B cell (primary cell): ENCODE results near the gene ARHGEF37. TPM values are rescaled to one million over a fixed set of nuclear protein-coding genes. Genes with fewer than 3 reads are reported as not detected.
A peak's percentile ranks its signal among the peaks of the same experiment; 100 is the strongest.

ENCODE experiments used
- ATAC-seq: fragments of 200-7000 bp; cut with Tn5 transposase; one replicate; pipeline ENCODE4 v1.10.0; 2021; ENCODE audit warnings: low read depth, mild to moderate bottlenecking, moderate number of reproducible peaks, moderate library complexity
- CTCF ChIA-PET: fragments of 350-600 bp; sonication (Branson Sonifier 250); formaldehyde crosslinking; loops from one replicate; lab custom pipeline; 2021; ENCODE audit warnings: antibody characterized with exemption, inconsistent platforms; lab: Charles Lee
- POLR2A ChIA-PET: fragments of 350-600 bp; sonication (Branson Sonifier 250); formaldehyde crosslinking; loops from one replicate; lab custom pipeline; 2021; ENCODE audit warnings: antibody characterized with exemption; lab: Charles Lee
- DNase-seq: peaks from one replicate; pipeline ENCODE4 v3.0.0; 2013
- H2AFZ ChIP-seq: 2 replicates; pipeline ENCODE4 v1.6.1; 2012; ENCODE audit warnings: mild to moderate bottlenecking, low read depth, low read length; ENCODE audit not compliant: insufficient read depth, poor library complexity, severe bottlenecking
- H3K27ac ChIP-seq, 2 donors: 1 replicate in 1 of 2; 2 replicates in 1 of 2; pipeline ENCODE4 v1.5.1; 2012 to 2013; ENCODE audit warnings: low read length in 2 of 2, mild to moderate bottlenecking in 2 of 2, moderate library complexity in 1 of 2
- H3K27me3 ChIP-seq, 4 experiments: fragments of 200-600 bp in 1 of 4; sonication (generic) in 1 of 4; replicated peaks in 1 of 4; 1 replicate in 2 of 4; 2 replicates in 2 of 4; pipeline versions ENCODE4 v1.6.1 to v1.7.0; 2013 to 2016; ENCODE audit warnings: low read length in 3 of 4, mild to moderate bottlenecking in 2 of 4, mixed read lengths in 1 of 4, moderate library complexity in 1 of 4; ENCODE audit not compliant: insufficient read depth in 4 of 4, control insufficient read depth in 3 of 4; ENCODE audit errors: control extremely low read depth in 1 of 4
- H3K36me3 ChIP-seq, 2 experiments: replicated peaks in 1 of 2; 1 replicate in 1 of 2; 2 replicates in 1 of 2; pipeline versions ENCODE4 v1.6.1 to v1.7.1; 2013; ENCODE audit warnings: low read length in 1 of 2; ENCODE audit not compliant: insufficient read depth in 2 of 2, control insufficient read depth in 1 of 2; ENCODE audit errors: control extremely low read depth in 1 of 2, extremely low read depth in 1 of 2
- H3K4me1 ChIP-seq, 2 donors: fragments of 200-600 bp in 1 of 2; sonication (generic) in 1 of 2; 1 replicate in 1 of 2; 2 replicates in 1 of 2; pipeline versions ENCODE4 v1.5.1 to v1.6.1; 2013 to 2017; ENCODE audit warnings: low read length in 2 of 2; ENCODE audit not compliant: control insufficient read depth in 2 of 2, insufficient read depth in 2 of 2
- H3K4me2 ChIP-seq: replicated peaks from 2 replicates; pipeline ENCODE3; 2012; ENCODE audit warnings: mild to moderate bottlenecking, low read depth, low read length; ENCODE audit not compliant: poor library complexity, severe bottlenecking
- H3K4me3 ChIP-seq, 5 experiments: fragments of 200-600 bp in 1 of 5; sonication (generic) in 1 of 5; 1 replicate in 3 of 5; 2 replicates in 2 of 5; pipeline versions ENCODE4 v1.5.1 to v1.7.0; 2011 to 2016; ENCODE audit warnings: low read length in 4 of 5, mild to moderate bottlenecking in 4 of 5, low read depth in 2 of 5, control low read depth in 1 of 5, moderate library complexity in 1 of 5; ENCODE audit not compliant: insufficient read depth in 1 of 5; ENCODE audit errors: control extremely low read depth in 1 of 5, extremely low read depth in 1 of 5
- H3K79me2 ChIP-seq: fragments of 200-600 bp; sonication (generic); one replicate; pipeline ENCODE4 v1.6.0; 2016; ENCODE audit warnings: low read length; ENCODE audit not compliant: control insufficient read depth, insufficient read depth
- H3K9ac ChIP-seq: fragments of 200-600 bp; sonication (generic); 2 replicates; pipeline ENCODE4 v1.6.1; 2017; ENCODE audit warnings: mild to moderate bottlenecking, low read length, moderate library complexity
- H3K9me3 ChIP-seq, 3 donors: one replicate each; pipeline versions ENCODE4 v1.6.1 to v1.7.1; 2013; ENCODE audit warnings: low read length in 2 of 3; ENCODE audit not compliant: control insufficient read depth in 2 of 3, insufficient read depth in 1 of 3; ENCODE audit errors: control extremely low read depth in 1 of 3
- H4K20me1 ChIP-seq: 2 replicates; pipeline ENCODE4 v1.6.0; 2012; ENCODE audit warnings: mild to moderate bottlenecking, low read length; ENCODE audit not compliant: insufficient read depth, control insufficient read depth, poor library complexity, severe bottlenecking
- H3K27ac Mint-ChIP-seq: one replicate; pipeline ENCODE4 v1.8.0; 2021; ENCODE audit warnings: mixed read lengths
- H3K27me3 Mint-ChIP-seq: one replicate; pipeline ENCODE4 v1.8.0; 2021; ENCODE audit warnings: mixed read lengths
- H3K4me1 Mint-ChIP-seq: one replicate; pipeline ENCODE4 v1.8.0; 2021; ENCODE audit warnings: mixed read lengths
- H3K4me3 Mint-ChIP-seq: one replicate; pipeline ENCODE4 v1.8.0; 2021; ENCODE audit warnings: mixed read lengths
- H3K9me3 Mint-ChIP-seq: one replicate; pipeline ENCODE4 v1.8.0; 2022; ENCODE audit warnings: mixed read lengths; ENCODE audit not compliant: insufficient read depth
- EZH2 ChIP-seq: IDR thresholded peaks from 2 replicates; pipeline ENCODE4 v1.6.1; 2012; ENCODE audit warnings: borderline replicate concordance, low read depth, mild to moderate bottlenecking, moderate library complexity, low read length; ENCODE audit not compliant: insufficient read depth, poor library complexity, severe bottlenecking
- WGBS: methylation state at CpG from one replicate; pipeline ENCODE4 v1.1.5; 2013; ENCODE audit warnings: missing lambda C conversion rate; ENCODE audit not compliant: insufficient coverage; 5-methylcytosine and 5-hydroxymethylcytosine counted together
- intact Hi-C: fragments of 100-400 bp; cut with micrococcal nuclease; formaldehyde crosslinking; loops from one replicate; pipeline ENCODE4 v1.10.0; 2022
- polyA plus RNA-seq: library from polyadenylated mRNA; depleted of rRNA; stranded (reverse); fragments of >200 nt; gene quantifications from 2 replicates; pipeline ENCODE4 v1.2.3, GENCODE V29; 2012
- total RNA-seq, 2 donors: library from RNA; stranded (reverse); fragments of 120-200 nt in 1 of 2; gene quantifications; 1 replicate in 1 of 2; 2 replicates in 1 of 2; pipeline versions ENCODE4 v1.2.3 to v1.2.4, GENCODE V29; 2013 to 2022
- TF ChIP-seq, protein P1 (sequence below): fragments of 200-600 bp; IDR thresholded peaks from one replicate; pipeline ENCODE4 v1.8.0; 2022; ENCODE audit warnings: antibody characterized with exemption, mild to moderate bottlenecking

ARHGEF37 gene
- total and polyA plus RNA-seq, 2 donors (not counting 1 experiment from before 2014, with no cell fraction given) = 0.06 to 1.7 TPM

DNA sequence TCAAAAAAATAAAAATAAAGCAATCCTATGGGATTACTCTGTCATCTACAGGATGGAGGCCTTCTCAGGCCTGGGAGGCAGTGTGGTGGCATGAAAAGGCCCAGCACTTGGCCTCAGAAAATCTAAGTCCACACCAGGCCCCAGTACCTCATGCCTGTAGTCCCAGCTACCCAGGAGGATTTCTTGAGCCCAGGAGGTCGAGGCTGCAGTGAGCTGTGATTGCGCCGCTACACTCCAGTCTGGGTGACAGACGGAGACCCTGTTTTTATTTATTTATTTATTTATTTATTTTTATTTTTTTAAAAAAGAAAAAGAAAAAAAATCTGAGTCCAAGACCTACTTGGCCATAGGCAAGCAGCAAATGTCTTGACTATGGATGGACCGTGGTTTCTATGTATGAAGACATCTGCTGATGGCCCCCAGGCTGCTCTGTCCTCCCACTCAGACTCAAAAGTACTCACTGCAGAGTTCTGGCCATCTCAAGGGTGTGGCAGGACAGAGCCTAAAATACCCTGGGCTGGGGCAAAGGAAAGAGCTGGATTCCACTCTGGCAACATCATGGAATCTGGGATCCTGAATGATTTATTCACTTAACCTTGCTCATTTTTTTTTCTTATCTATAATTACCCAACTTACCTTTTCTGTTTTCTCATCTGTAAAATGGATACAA is 55.0 kb downstream of the ARHGEF37 start:
- CTCF ChIA-PET = interaction anchor here (0.6 to 13.2 kb wide), 30 partner anchors 8 to 584 kb away, joined by 3 to 389 read pairs (median 4); partner anchors contain the start of genes HMGXB3 and TIGD6
- no peak overlapping the region for H3K9ac ChIP-seq
- no peak for DNase-seq
- intact Hi-C loops = loop anchor here (1.0 kb wide), 2 partner anchors 31 to 354 kb away; no protein-coding TSS in a partner anchor
- POLR2A ChIA-PET = interaction anchor here (1.3 kb wide), 1 partner anchor 192 kb away, joined by 3 read pairs; no protein-coding TSS in a partner anchor
- H3K4me3 Mint-ChIP-seq = no peak overlapping the region
- H3K36me3 ChIP-seq = no peaks in the 10 kb centered on the region
- H3K9me3 Mint-ChIP-seq = no peaks in the 10 kb centered on the region
- no peaks in the 10 kb centered on the region for H3K27me3 ChIP-seq
- ATAC-seq = no peak
- no peak overlapping the region for H3K4me3 ChIP-seq
- H3K4me2 ChIP-seq = no peak overlapping the region
- H4K20me1 ChIP-seq = no peaks in the 10 kb centered on the region
- TF ChIP-seq EZH2 = no peak
- TF ChIP-seq, protein P1, sequence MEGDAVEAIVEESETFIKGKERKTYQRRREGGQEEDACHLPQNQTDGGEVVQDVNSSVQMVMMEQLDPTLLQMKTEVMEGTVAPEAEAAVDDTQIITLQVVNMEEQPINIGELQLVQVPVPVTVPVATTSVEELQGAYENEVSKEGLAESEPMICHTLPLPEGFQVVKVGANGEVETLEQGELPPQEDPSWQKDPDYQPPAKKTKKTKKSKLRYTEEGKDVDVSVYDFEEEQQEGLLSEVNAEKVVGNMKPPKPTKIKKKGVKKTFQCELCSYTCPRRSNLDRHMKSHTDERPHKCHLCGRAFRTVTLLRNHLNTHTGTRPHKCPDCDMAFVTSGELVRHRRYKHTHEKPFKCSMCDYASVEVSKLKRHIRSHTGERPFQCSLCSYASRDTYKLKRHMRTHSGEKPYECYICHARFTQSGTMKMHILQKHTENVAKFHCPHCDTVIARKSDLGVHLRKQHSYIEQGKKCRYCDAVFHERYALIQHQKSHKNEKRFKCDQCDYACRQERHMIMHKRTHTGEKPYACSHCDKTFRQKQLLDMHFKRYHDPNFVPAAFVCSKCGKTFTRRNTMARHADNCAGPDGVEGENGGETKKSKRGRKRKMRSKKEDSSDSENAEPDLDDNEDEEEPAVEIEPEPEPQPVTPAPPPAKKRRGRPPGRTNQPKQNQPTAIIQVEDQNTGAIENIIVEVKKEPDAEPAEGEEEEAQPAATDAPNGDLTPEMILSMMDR = no peak
- no peaks in the 10 kb centered on the region for H3K4me1 ChIP-seq
- WGBS = 100% methylated on average over 1 of the region's 5 CpGs
- no peak overlapping the region for H2AFZ ChIP-seq
- H3K4me1 Mint-ChIP-seq = peaks cover 6% of the 10 kb centered on the region
- no peak overlapping the region for H3K27ac ChIP-seq
- H3K9me3 ChIP-seq = no peaks in the 10 kb centered on the region
- H3K79me2 ChIP-seq = no peaks in the 10 kb centered on the region
- no peaks in the 10 kb centered on the region for H3K27me3 Mint-ChIP-seq
- no peak overlapping the region for H3K27ac Mint-ChIP-seq

DNA sequence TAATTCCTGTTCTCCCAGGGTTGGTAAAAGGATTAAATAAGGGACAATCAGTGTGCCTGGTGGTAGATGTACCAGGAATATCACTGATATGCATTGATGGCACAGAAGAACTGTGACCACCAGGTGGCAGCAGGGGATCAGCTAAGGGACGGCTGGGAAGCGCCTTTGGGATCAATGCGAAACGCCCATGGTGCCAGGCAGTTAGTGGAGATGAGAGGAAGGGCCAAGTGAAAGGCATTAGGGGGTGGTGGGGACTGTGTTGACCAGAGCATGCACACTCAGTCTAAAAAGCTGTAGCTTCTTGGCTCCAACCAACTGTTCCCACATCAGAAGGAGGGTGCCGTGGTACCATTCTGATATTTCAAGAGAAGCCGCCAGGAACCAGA is 55.6 kb downstream of the ARHGEF37 start:
- Histone ChIP-seq H4K20me1 (no peaks in the 10 kb centered on the region), H3K9me3 (no peaks in the 10 kb centered on the region), H3K4me2 (no peak overlapping the region), H3K36me3 (no peaks in the 10 kb centered on the region), H3K27ac (no peak overlapping the region), H3K4me3 (no peak overlapping the region), H3K4me1 (no peaks in the 10 kb centered on the region), H3K9ac (no peak overlapping the region), H3K27me3 (no peaks in the 10 kb centered on the region), H2AFZ (no peak overlapping the region), H3K79me2 (no peaks in the 10 kb centered on the region)
- Mint-ChIP-seq H3K4me3 (no peak overlapping the region), H3K27me3 (no peaks in the 10 kb centered on the region), H3K27ac (no peak overlapping the region), H3K4me1 (peaks cover 6% of the 10 kb centered on the region), H3K9me3 (no peaks in the 10 kb centered on the region)
- CTCF ChIA-PET = interaction anchor here (0.6 to 13.2 kb wide), 32 partner anchors 9 to 583 kb away, joined by 3 to 389 read pairs (median 3); partner anchors contain the start of genes HMGXB3 and TIGD6
- peak; percentile 57 for ATAC-seq
- intact Hi-C loops = loop anchor here (1.0 kb wide), 3 partner anchors 30 to 353 kb away; no protein-coding TSS in a partner anchor
- POLR2A ChIA-PET = interaction anchor here (1.3 kb wide), 1 partner anchor 192 kb away, joined by 3 read pairs; no protein-coding TSS in a partner anchor
- TF ChIP-seq, protein P1 = peak; percentile 94
- TF ChIP-seq EZH2 = no peak
- 11% methylated on average over 4 of the region's 6 CpGs for WGBS
- peak; percentile 75 for DNase-seq
